CD4-positive, alpha-beta memory T cell (primary cell): Measurements from ENCODE around the gene TBL1X. TPM values are rescaled to one million over a fixed set of nuclear protein-coding genes. Genes with fewer than 3 reads are reported as not detected.
"Not testable (repeated sequence)": the region's sequence is repeated elsewhere in the genome, so short reads cannot be mapped to it uniquely, and the experiment has no call there.

ENCODE experiments used
- CTCF ChIA-PET: fragments of 350-600 bp; sonication (Branson Sonifier 250); formaldehyde crosslinking; loops from one replicate; lab custom pipeline; 2021; ENCODE audit warnings: inconsistent platforms; ENCODE audit not compliant: partially characterized antibody; lab: Charles Lee
- POLR2A ChIA-PET: fragments of 350-600 bp; sonication (Branson Sonifier 250); formaldehyde crosslinking; loops from one replicate; lab custom pipeline; 2021; ENCODE audit not compliant: partially characterized antibody; lab: Charles Lee
- DNase-seq, 5 donors: peaks; one replicate each; pipeline versions ENCODE4 v3.0.0 to v3.0.0-alpha.2; 2020 to 2022; ENCODE audit warnings: mixed read lengths in 1 of 5
- H3K27ac ChIP-seq: one replicate; pipeline ENCODE4 v1.7.0; 2013; ENCODE audit warnings: low read depth, low read length
- H3K27me3 ChIP-seq: 2 replicates; pipeline ENCODE4 v1.7.0; 2013; ENCODE audit warnings: mild to moderate bottlenecking, low read length, moderate library complexity; ENCODE audit not compliant: insufficient read depth
- H3K36me3 ChIP-seq: 2 replicates; pipeline ENCODE4 v1.7.0; 2013; ENCODE audit warnings: mild to moderate bottlenecking, low read length, moderate library complexity; ENCODE audit not compliant: insufficient read depth
- H3K4me1 ChIP-seq: 2 replicates; pipeline ENCODE4 v1.7.0; 2013; ENCODE audit warnings: mild to moderate bottlenecking, low read length, moderate library complexity; ENCODE audit not compliant: insufficient read depth
- H3K4me3 ChIP-seq, 2 donors: one replicate each; pipeline ENCODE4 v1.7.0; 2013; ENCODE audit warnings: low read length in 2 of 2, mild to moderate bottlenecking in 1 of 2
- H3K9me3 ChIP-seq, 2 donors: one replicate each; pipeline ENCODE4 v1.7.0; 2013; ENCODE audit warnings: low read length in 2 of 2, control low read depth in 1 of 2; ENCODE audit not compliant: control insufficient read depth in 1 of 2
- H3K27ac Mint-ChIP-seq, 7 donors: one replicate each; pipeline ENCODE4 v1.8.0; 2020 to 2021; ENCODE audit warnings: mixed read lengths in 7 of 7, mild to moderate bottlenecking in 6 of 7, inconsistent platforms in 3 of 7, moderate library complexity in 3 of 7
- H3K27me3 Mint-ChIP-seq, 2 donors: one replicate each; pipeline ENCODE4 v1.8.0; 2020 to 2021; ENCODE audit warnings: mixed read lengths in 2 of 2
- H3K36me3 Mint-ChIP-seq, 2 donors: one replicate each; pipeline ENCODE4 v1.8.0; 2020 to 2021; ENCODE audit warnings: mixed read lengths in 2 of 2, inconsistent platforms in 1 of 2, mild to moderate bottlenecking in 1 of 2
- H3K4me1 Mint-ChIP-seq, 4 donors: one replicate each; pipeline ENCODE4 v1.8.0; 2020 to 2021; ENCODE audit warnings: mixed read lengths in 4 of 4, mild to moderate bottlenecking in 1 of 4
- H3K4me3 Mint-ChIP-seq, 8 donors: one replicate each; pipeline ENCODE4 v1.8.0; 2020 to 2021; ENCODE audit warnings: mixed read lengths in 8 of 8, mild to moderate bottlenecking in 7 of 8, moderate library complexity in 6 of 8, inconsistent platforms in 3 of 8
- H3K9me3 Mint-ChIP-seq, 8 donors: one replicate each; pipeline ENCODE4 v1.8.0; 2020 to 2021; ENCODE audit warnings: mixed read lengths in 8 of 8, mild to moderate bottlenecking in 5 of 8, inconsistent platforms in 3 of 8, moderate library complexity in 1 of 8
- intact Hi-C: fragments of 100-400 bp; cut with micrococcal nuclease; formaldehyde crosslinking; loops from one replicate; pipeline ENCODE4 v1.15.1; 2023
- polyA plus RNA-seq, 2 donors: library from polyadenylated mRNA; unstranded; fragments of 300-500 nt; fragmentation: Illumina TruSeq; gene quantifications; one replicate each; pipeline ENCODE4 v1.2.3, GENCODE V29; 2021
- total RNA-seq, 2 experiments: library from RNA; stranded (reverse); gene quantifications; one replicate each; pipeline ENCODE4 v1.2.3, GENCODE V29; 2021

TBL1X gene
- total and polyA plus RNA-seq, 4 experiments from 2014 or later = 6.1 to 50.5 (median 34.3) TPM

DNA sequence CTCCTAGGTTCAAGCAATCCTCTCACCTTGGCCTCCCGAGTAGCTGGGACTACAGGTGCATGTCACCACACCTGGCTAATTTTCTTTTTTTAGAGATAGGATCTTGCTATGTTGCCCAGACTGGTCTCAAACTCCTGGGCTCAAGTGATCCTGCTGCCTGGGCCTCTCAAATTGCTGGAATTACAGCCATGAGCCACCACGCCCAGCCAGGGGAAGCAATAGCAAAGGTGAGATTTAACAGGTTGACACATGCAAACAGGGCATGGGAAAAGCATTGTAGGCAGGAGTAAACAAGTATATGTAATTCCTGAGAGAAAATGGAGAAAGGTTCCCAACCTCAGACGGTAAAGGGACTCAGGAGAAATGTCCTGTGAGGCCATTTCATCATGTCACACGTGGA, 33.6 kb upstream of the TBL1X start:
- no peak for DNase-seq
- POLR2A ChIA-PET = no interaction called here
- CTCF ChIA-PET = no interaction called here
- Histone ChIP-seq H3K4me3 (no peak overlapping the region), H3K4me1 (no peaks in the 10 kb centered on the region), H3K27me3 (no peaks in the 10 kb centered on the region), H3K9me3 (no peaks in the 10 kb centered on the region), H3K27ac (no peak overlapping the region), H3K36me3 (no peaks in the 10 kb centered on the region)
- no peaks in the 10 kb centered on the region for H3K27me3 Mint-ChIP-seq
- intact Hi-C loops = no loop called here
- H3K36me3 Mint-ChIP-seq = no peaks in the 10 kb centered on the region
- peaks cover 0 to 2% (median 0%) of the 10 kb centered on the region in 8 donors for H3K9me3 Mint-ChIP-seq
- H3K4me3 Mint-ChIP-seq = no peak overlapping the region
- H3K4me1 Mint-ChIP-seq = no peaks in the 10 kb centered on the region
- no peak overlapping the region for H3K27ac Mint-ChIP-seq

DNA sequence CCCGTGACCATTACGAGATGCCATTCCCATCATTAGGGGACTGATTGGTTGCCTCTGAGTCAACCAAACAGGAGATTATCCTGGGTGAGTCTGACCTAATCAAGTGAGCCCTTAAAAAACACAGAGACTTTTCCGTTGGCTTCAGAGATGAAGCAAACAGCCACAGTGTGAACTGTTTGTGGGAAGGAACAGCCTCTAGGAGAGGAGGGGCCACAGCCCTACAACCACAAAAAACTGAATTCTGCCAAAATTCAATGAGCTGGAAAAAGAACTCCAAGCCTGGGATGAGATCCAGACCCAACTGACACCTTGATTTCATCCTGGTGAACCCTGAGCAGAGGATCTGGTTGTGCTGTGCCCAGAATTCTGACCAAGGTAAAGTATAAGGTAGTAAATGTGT, 31.3 kb upstream of the TBL1X start:
- no peaks in the 10 kb centered on the region for H3K36me3 Mint-ChIP-seq

DNA sequence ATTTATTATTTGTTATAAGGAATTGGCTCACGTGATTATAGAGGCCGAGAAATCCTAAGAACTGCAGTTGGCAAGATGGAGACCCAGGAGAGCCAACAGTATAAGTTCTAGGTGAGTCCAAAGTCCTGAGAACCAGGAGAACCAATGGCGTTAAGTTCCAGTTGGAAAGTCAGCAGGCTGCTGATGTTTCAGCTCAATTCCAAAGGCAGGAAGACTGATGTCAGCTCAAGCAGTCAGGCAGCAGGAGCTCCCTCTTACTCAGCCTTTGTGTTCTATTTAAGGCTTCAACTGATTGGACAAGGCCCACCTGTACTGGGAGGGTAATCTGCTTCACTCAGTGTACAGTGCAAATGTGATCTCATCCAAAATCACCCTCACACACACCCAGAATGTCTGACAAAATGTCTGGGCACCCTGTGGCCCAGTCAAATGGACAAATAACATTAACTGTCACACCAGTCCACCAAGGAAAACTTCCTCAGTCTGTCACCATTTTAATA, 30.8 kb upstream of the TBL1X start:
- Histone ChIP-seq H3K27ac (no peak overlapping the region), H3K36me3 (no peaks in the 10 kb centered on the region), H3K4me3 (no peak overlapping the region), H3K4me1 (no peaks in the 10 kb centered on the region), H3K9me3 (no peaks in the 10 kb centered on the region), H3K27me3 (no peaks in the 10 kb centered on the region)
- intact Hi-C loops = no loop called here
- Mint-ChIP-seq H3K4me3 (no peak overlapping the region), H3K27ac (no peak overlapping the region), H3K36me3 (no peaks in the 10 kb centered on the region), H3K4me1 (no peaks in the 10 kb centered on the region), H3K9me3 (peaks cover 0 to 2% (median 0%) of the 10 kb centered on the region in 8 donors), H3K27me3 (no peaks in the 10 kb centered on the region)
- CTCF ChIA-PET = no interaction called here
- no peak for DNase-seq
- POLR2A ChIA-PET = no interaction called here

More for the DNA sequence above, 31.3 kb upstream of the TBL1X start:
- no peak overlapping the region for H3K4me3 Mint-ChIP-seq
- H3K9me3 ChIP-seq = no peaks in the 10 kb centered on the region
- H3K9me3 Mint-ChIP-seq = peaks cover 0 to 2% (median 0%) of the 10 kb centered on the region in 8 donors
- no peaks in the 10 kb centered on the region for H3K4me1 Mint-ChIP-seq
- H3K27me3 ChIP-seq = no peaks in the 10 kb centered on the region
- ChIA-PET CTCF (no interaction called here), POLR2A (no interaction called here)
- H3K4me3 ChIP-seq = no peak overlapping the region
- no peak overlapping the region for H3K27ac ChIP-seq
- no peaks in the 10 kb centered on the region for H3K4me1 ChIP-seq
- intact Hi-C loops = no loop called here
- no peak for DNase-seq
- no peaks in the 10 kb centered on the region for H3K36me3 ChIP-seq
- no peak overlapping the region for H3K27ac Mint-ChIP-seq
- H3K27me3 Mint-ChIP-seq = no peaks in the 10 kb centered on the region

DNA sequence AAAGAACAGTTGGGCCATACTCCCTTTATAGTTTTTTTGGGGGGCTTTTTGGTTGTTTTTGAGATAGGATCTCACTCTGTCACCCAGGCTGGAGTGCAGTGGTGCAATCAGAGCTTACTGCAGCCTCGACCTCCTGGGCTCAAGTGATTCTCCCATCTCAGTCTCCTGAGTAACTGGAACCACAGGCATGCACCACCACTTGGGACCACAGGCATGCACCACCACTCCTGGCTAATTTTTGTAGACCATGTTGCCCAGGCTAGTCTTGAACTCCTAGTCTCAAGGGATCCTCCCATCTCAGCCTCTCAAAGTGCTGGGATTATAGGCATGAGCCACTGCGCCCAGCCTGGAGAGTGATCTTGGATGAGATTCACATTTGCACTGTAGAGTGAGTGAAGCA, 29.8 kb upstream of the TBL1X start:
- H3K9me3 Mint-ChIP-seq, H3K27me3 ChIP-seq, H3K4me1 ChIP-seq, intact Hi-C loops, DNase-seq, H3K4me3 Mint-ChIP-seq, CTCF ChIA-PET, H3K36me3 ChIP-seq, H3K9me3 ChIP-seq, H3K27ac ChIP-seq, H3K36me3 Mint-ChIP-seq, H3K4me3 ChIP-seq, POLR2A ChIA-PET, H3K4me1 Mint-ChIP-seq, H3K27me3 Mint-ChIP-seq: not testable (repeated sequence)
- H3K27ac Mint-ChIP-seq = peak overlapping the region in 1 of 7 donors; percentile 43

DNA sequence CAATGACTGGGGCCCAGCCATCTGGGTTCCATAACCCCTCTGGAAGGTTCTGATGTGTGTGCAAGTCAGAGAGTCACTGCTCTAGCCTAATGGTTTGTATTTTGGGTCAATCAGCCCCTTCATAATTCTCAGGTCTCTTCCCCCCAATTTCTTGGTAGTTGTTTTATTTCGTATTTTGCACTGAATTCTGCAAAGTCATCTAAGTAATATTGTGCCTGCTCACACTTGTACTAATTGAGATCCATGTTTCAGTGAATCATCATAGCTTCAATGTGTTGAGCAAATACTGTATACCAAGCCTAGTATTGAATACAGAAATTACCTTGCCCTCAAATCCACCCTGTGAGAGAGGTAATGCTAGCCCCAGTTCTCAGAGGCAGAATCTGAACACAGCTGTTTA, 28.0 kb upstream of the TBL1X start:
- Histone ChIP-seq H3K4me1 (no peaks in the 10 kb centered on the region), H3K36me3 (no peaks in the 10 kb centered on the region), H3K4me3 (no peak overlapping the region), H3K9me3 (no peaks in the 10 kb centered on the region), H3K27me3 (no peaks in the 10 kb centered on the region), H3K27ac (no peak overlapping the region)
- Mint-ChIP-seq H3K27me3 (no peaks in the 10 kb centered on the region), H3K9me3 (no peaks in the 10 kb centered on the region), H3K4me1 (no peaks in the 10 kb centered on the region), H3K27ac (no peak overlapping the region), H3K36me3 (no peaks in the 10 kb centered on the region), H3K4me3 (no peak overlapping the region)
- no peak for DNase-seq
- CTCF ChIA-PET = no interaction called here
- intact Hi-C loops = no loop called here
- POLR2A ChIA-PET = no interaction called here

DNA sequence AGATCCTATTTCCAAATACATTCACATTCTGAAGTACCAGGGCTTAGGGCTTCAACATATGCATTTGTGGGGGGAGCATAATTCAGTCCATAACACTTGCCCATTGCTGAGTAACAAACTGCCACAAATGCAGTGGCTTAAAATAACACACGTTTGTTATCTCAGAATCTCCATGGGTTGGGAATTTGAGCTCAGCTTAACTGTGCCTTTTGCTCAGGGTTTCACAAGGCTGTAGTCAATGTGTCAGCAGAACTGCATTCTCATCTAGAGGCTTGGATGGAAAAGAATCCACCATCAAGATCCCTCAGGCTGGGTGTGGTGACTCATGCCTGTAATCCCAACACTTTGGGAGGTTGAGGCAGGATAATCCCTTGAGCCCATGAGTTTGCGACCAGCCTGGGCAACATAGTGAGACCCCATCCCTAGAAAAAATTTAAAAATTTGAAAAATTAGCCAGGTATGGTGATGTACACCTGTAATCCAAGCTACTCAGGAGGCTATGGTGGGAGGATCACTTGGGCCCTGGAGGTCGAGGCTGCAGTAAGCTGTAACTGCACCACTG, 25.8 kb upstream of the TBL1X start:
- H3K27ac ChIP-seq = no peak overlapping the region
- POLR2A ChIA-PET = no interaction called here
- no peak for DNase-seq
- H3K4me3 ChIP-seq = no peak overlapping the region
- no peaks in the 10 kb centered on the region for H3K36me3 Mint-ChIP-seq
- H3K27me3 ChIP-seq = no peaks in the 10 kb centered on the region
- CTCF ChIA-PET = no interaction called here
- H3K36me3 ChIP-seq = no peaks in the 10 kb centered on the region
- no peaks in the 10 kb centered on the region for H3K4me1 Mint-ChIP-seq
- intact Hi-C loops = no loop called here
- no peak overlapping the region for H3K4me3 Mint-ChIP-seq
- H3K27ac Mint-ChIP-seq = no peak overlapping the region
- no peaks in the 10 kb centered on the region for H3K9me3 ChIP-seq
- H3K4me1 ChIP-seq = no peaks in the 10 kb centered on the region
- H3K9me3 Mint-ChIP-seq = no peaks in the 10 kb centered on the region
- no peaks in the 10 kb centered on the region for H3K27me3 Mint-ChIP-seq

DNA sequence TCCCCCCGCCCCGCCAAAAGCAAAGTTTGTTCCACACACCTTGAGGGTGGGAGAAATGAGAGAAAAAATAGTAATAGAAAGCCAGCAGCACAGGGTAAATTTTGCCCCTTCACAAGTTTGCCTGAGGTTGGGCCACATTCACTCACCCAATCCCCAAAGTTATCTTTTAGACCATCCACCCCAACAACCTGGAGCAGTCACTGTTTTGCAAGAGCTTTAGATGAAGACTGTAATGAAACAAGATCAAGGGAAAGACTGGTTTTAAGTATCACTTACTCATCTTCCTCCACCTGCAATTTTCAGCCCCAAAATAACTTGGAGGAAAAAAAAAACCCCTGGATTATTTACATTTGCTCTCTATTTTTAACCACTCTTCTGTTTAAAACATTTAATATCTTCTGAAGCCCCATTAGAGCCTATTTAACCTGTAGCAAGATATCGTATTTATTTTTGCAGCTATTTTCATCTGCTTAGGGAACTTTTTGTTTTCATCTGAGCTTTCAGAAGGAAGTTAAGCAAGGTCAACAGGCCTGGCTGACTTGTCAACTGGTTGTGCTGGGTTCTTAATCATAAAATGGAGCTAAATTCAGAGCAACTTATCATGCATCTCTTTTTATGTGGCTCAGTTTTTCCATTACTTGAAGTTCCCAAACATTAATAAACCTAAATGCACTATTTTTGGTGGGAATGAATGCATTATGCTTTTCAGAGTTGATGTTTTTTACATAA, 24.6 kb upstream of the TBL1X start:
- no peaks in the 10 kb centered on the region for H3K27me3 ChIP-seq
- DNase-seq = no peak
- H3K9me3 Mint-ChIP-seq = peaks cover 0 to 3% (median 0%) of the 10 kb centered on the region in 8 donors
- H3K36me3 ChIP-seq = no peaks in the 10 kb centered on the region
- H3K27ac Mint-ChIP-seq = peak overlapping the region in 2 of 7 donors; percentile 28 to 41
- H3K4me1 ChIP-seq = no peaks in the 10 kb centered on the region
- H3K4me3 Mint-ChIP-seq = no peak overlapping the region
- H3K9me3 ChIP-seq = no peaks in the 10 kb centered on the region
- POLR2A ChIA-PET = interaction anchor here (0.5 kb wide), 1 partner anchor 81 kb away, joined by 3 read pairs; no protein-coding TSS in a partner anchor
- intact Hi-C loops = no loop called here
- no peak overlapping the region for H3K27ac ChIP-seq
- H3K36me3 Mint-ChIP-seq = no peaks in the 10 kb centered on the region
- no peak overlapping the region for H3K4me3 ChIP-seq
- no peaks in the 10 kb centered on the region for H3K27me3 Mint-ChIP-seq
- CTCF ChIA-PET = no interaction called here
- H3K4me1 Mint-ChIP-seq = peaks cover 0 to 5% (median 0%) of the 10 kb centered on the region in 4 donors
